ENCODE measurements around the gene RAB11FIP4. TPM values are rescaled to one million over a fixed set of nuclear protein-coding genes. Genes with fewer than 3 reads are reported as not detected.

The RAB11FIP4 gene
- total RNA-seq, 1 donor = under 0.01 TPM

- no peak for DNase-seq (ENCODE audit: low read depth)
- no peak for TF ChIP-seq CTCF (IDR thresholded peaks at IDR 0.05; ENCODE audit: insufficient read depth, low read depth, low read length)
- no peak overlapping the region for H3K4me3 ChIP-seq (ENCODE audit: low read depth, low read length)
Observed at GRCh38 chr17:31535581-31535981, 144.1 kb downstream of the RAB11FIP4 start.

- H3K4me3 ChIP-seq (ENCODE audit: low read depth, low read length) = no peak overlapping the region
- TF ChIP-seq CTCF (IDR thresholded peaks at IDR 0.05; ENCODE audit: insufficient read depth, low read depth, low read length) = no peak
- no peak for DNase-seq (ENCODE audit: low read depth)
Observed at GRCh38 chr17:31536451-31536850, 145.0 kb downstream of the RAB11FIP4 start.

- DNase-seq (ENCODE audit: low read depth) = no peak
- no peak overlapping the region for H3K4me3 ChIP-seq (ENCODE audit: low read depth, low read length)
- TF ChIP-seq CTCF (IDR thresholded peaks at IDR 0.05; ENCODE audit: insufficient read depth, low read depth, low read length) = no peak
Observed at GRCh38 chr17:31537565-31538011, 146.1 kb downstream of the RAB11FIP4 start.

GRCh38 chr17:31538080-31538762 is 146.7 kb downstream of the RAB11FIP4 start:
- no peak for DNase-seq (ENCODE audit: low read depth)
- no peak for TF ChIP-seq CTCF (IDR thresholded peaks at IDR 0.05; ENCODE audit: insufficient read depth, low read depth, low read length)
- no peak overlapping the region for H3K4me3 ChIP-seq (ENCODE audit: low read depth, low read length)

GRCh38 chr17:31540602-31541307 is 149.3 kb downstream of the RAB11FIP4 start:
- no peak for TF ChIP-seq CTCF (IDR thresholded peaks at IDR 0.05; ENCODE audit: insufficient read depth, low read depth, low read length)
- H3K4me3 ChIP-seq (ENCODE audit: low read depth, low read length) = no peak overlapping the region
- DNase-seq (ENCODE audit: low read depth) = no peak

- no peak for TF ChIP-seq CTCF (IDR thresholded peaks at IDR 0.05; ENCODE audit: insufficient read depth, low read depth, low read length)
- H3K4me3 ChIP-seq (ENCODE audit: low read depth, low read length) = no peak overlapping the region
- no peak for DNase-seq (ENCODE audit: low read depth)
Observed at GRCh38 chr17:31541559-31541958, 150.1 kb downstream of the RAB11FIP4 start.

Measured in fibroblast of villous mesenchyme (primary cell).